ENCODE measurements around the gene AKNAD1.

AKNAD1 gene

DNA sequence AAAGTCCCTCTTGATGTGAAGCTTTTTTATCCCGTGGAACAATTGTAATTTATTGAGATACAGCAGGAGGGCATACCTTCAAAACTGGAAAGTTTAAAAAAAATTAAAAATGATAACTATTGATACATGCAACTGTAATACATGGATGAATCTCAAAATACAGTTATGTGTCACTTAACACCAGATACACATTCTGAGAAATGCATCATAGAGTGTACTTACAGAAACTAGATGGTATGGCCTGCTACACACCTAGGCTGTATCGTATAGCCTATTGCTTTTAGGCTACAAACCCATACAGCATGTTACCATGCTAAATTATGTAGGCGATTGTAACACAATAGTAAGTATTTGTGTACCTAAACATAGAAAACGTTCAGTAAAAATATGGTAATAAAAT, 7.1 kb upstream of the AKNAD1 start:
- DNase-seq = no peak

DNA sequence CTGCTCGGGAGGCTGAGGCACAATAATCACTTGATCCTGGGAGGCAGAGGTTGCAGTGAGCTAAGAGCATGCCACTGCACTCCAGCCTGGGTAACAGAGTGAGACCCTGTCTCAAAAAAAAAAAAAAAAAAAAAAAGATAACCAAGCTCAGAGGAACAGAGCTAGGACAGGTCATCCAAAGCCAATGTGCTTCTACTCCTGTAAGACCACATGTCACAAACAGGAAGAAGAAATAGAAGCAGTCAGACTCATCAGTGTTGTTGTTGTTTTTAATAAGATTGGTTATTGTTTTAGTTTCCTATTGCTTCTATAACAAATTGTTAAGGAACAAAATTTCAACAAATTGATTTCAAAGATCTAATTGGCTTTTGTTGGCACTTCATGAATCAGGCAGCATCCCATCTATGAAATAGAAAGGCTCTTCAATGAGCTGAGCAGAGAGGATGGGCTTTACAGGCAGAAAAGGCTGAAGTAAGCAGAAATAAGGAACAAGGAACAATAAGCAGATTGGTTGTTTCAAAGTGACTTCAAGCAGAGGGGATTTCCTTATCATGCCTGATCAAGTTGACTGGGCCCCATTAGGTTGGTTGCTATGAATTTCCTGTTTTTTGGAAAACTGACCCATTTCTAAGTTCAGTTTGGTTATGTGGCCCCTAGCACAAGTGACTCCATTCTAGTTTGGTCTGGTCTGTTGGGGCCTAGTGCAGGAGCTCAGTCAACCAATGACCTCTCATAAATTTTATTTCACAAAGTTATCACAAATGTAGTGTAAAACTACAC, 6.0 kb upstream of the AKNAD1 start:
- DNase-seq = no peak

DNA sequence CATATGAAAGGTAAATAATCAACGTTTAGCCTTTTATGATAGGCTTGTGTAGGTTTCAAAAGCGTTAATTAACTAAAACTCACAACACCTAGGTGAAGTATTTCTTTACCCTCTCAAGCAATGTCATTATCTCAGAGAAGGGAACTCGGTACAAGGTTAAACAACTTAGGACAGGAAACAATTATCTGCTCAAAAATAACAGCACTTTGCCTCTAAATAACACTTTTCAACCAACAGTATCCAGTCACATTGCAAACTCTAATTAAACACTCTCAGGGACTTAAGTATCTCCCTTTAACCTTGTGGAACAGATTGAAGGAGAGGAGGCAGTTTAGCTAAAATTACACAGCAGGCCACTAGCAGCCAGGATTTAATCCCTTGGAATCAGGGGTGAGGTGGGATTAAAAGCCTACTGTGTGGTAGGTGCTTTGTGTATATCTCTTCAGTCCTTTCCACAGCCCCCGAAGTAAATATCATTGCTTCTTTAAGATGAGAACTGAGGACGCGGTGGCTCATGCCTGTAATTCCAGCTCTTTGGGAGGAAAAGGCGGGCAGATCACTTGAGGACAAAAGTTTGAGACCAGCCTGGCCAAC, 5.2 kb upstream of the AKNAD1 start:
- DNase-seq = no peak

DNA sequence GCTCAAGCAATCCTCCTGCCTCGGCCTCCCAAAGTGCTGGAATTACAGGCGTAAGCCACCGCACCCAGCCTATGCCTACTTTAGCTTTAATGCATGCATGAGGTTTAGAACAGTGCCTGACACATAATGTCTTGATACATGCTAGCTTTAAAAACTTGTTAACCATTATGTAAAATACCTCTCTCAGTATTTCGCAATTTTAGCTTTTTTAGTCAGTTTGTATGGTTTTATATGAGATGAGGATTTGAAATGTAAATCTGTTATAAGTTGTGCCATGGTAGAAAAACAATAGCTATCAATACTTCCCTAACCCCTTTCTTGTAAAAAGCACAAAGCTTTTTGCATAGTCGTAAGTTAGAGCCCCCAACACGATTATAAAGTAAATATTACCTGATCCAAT, 4.7 kb upstream of the AKNAD1 start:
- DNase-seq = no peak

DNA sequence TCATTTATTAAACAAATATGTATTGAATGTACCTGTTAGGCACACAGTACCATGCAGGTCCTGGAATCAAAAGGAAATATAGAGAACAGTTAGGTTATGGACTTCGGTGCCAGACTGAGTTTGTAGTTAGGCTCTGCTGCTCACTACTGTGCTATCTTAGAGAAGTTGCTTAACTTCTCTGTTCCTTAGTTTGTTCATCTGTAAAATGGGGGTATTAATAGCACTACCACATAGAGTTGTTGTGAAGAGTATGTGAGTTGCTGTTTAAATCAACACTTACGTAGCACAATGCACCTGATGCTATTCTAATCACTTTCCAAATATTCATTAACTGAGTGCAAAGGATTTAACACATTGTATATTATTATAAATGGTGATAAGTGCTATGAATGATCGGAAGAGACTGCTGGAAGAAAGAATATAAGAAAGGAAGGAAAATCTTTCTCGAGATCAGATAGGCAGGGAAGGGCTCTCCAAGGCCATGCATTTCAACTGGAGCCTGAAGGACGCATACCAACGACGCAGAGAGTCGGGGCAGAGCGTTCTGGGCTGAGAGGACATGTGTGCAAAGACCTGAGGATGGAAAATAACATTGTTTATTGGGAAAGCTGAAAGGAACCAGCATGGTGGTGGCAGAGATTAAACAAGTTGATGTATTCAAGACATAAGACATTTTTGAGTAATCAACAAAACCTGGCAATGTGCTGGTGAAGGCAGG, 3.5 kb upstream of the AKNAD1 start:
- DNase-seq = no peak

DNA sequence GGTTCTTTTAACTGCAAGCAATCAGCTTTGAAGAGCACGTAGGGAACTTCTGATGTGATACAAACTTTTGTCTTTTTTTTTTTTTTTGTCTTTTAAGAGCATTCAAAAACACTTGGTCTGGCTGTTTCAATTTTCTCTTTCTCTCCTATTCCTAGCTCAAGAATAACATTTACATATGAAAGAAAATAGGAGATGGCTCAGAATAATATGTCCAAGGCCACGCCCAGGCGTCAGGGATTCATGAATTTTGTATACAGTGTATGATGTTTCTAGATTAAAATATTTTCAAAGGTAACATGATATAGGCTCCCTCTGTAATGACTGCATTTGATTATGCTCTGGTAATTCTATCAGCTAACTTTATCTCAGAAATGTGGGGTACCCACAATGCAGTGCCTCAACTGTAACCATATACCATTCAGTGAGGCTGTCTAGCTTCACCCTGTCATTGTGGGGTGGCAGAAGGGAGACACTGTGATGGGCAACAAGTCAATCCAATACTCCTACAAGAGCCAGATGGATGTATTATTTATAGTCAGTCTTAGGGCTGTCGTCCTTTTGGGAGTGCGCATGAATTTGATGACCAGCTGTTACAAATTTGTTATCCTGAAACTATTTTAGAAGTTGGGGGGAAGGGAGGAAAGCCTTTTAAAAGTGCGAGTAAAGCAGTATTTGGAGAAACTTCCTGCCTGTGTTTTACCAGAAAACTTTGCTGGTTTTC, 1.5 kb upstream of the AKNAD1 start:
- no peak for DNase-seq

DNA sequence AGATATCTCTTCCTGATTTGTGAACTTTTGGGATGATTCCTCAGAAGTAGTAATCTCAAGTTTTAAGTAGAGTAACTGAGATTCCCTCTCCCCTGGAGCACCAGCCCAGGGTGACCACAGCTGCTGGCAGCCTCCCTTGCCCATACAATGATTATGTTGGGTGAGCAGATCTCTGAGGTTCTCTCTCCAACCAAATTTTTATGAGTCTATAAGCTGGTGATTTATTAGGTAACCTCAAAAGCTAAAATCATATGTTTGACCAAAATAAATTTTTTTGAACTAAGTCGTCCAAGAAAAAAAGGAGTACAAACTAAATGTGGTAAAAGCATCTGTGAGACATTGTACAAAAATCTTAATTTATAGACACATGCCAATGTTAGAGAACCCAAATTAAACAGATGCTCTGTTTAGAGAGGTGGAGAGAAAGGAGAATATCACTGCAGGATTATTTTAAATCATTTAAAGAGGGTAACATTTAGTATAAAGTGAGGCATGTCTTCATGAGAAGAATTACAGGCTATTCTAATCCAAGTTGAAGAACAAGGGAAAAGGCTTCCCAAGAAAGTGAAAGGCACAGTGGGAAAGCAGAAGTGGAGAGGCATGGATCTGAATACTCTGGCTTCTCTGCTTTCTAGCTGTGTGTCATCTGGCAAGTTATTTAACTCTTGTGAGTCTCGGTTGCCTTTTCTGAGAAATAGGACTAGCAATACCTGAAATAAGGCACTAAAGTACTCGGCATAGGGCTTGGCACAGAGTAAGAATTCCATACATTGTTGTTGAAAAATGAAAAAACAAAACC, 2.5 kb downstream of the AKNAD1 start:
- no peak for DNase-seq

DNA sequence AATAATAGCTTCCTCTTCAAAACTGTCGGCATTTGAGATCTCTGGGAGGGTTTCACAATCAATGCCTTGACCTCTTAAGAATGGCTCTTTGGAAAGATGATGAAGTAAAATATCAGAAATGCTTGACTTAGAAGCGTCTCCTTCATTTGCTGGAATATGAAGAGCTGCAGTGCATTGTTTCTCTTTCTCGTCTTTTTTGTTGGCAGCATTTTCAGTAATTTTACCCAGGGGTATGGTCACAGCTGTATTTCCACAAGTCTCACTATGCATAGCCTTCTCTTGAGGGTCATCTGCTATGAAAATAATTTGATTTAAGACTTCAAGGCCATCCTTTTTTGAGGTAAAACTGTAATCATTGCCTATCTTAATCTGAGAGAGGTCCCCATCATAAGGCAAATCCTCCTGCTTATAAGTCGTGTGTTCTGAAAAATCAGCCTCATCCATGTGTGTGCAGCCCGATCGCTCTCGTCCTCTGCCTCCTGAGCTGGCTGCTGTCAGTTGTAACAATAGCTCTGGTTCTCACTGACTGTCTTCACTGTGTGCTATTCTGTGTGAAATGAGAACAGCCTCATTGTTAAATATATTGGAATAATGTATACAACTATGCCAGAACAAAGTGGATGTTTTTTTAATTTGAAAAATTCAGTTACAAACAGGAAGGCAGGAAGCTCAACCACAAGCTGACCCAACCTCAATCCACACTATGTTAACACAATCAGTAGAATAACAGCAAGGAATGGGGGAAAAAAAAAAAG, 4.5 kb downstream of the AKNAD1 start:
- DNase-seq = no peak

DNA sequence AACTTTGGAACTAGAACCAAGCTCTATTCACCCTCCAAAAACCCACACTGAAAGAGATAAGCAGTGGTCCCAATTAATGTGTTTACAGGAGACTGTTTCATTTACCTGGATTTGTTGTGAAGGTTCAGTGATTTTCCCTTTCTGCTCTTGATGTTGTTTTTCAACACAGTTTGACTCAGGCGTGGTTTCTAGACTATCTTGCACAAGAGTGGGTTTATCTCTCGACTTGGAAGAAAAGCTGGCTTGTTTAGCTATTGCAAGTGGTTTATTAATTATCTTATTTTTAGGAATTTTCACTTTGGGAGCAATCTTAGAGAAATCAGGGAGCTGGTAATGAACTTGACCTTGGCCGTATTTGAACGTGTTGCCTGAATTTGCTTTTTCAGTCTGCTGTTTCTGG, 5.3 kb downstream of the AKNAD1 start:
- no peak for DNase-seq

DNA sequence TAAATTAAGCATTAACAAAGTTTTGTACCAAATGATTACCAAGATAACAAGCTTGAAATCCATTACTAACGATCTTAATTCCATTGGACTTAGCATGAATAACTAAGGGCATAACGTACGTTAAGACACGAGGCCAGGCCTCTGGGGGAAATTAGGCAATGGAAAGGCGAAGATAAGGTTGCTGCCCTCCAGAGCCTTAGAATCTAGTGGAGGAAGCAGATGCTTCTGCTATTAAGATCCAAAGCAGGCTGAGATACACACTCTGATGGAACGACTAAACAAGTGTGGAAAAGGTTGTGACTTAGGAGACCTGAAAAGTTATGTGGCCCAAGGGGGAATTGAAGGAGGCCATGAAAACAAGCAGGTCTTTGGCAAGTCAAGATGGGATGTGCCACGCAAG, 6.0 kb downstream of the AKNAD1 start:
- DNase-seq = no peak

DNA sequence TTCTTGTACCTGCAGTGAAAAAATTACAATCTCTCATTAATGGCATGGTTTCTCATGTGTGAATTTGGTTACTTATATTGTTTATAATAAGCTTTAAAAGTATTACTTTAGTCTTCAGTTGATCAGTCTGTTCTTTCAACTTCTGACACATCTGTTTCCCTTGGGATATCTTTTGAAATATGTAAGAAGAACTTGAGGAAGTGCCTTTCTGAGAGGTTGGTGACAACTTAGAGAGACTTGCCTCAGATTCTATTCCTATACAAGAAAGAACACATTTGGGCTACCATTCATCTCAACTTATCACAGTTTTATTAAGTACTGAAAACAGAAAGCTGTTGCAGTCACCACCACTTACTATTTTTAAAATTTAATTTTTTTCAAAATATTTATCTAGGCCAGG, 8.1 kb downstream of the AKNAD1 start:
- DNase-seq = no peak

DNA sequence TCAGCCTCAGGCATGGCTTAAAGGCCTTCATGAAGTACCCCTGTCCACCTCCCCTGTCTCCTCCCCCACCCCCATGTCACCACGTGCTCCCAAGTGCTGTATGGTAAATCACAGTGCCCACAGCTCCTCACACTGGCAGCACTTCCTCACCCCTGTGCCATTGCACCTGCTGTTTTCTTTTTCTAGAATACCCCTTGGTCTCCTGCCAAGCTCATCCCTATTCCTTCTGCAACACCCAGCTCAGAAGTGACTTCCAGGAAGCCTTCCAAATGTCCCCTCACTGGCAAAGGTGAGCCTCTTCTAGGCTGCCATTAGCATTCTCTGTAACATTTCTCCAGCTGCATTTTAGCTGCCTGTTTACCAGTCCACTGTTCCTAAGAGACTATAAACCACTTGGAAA, 9.4 kb downstream of the AKNAD1 start:
- DNase-seq = no peak

DNA sequence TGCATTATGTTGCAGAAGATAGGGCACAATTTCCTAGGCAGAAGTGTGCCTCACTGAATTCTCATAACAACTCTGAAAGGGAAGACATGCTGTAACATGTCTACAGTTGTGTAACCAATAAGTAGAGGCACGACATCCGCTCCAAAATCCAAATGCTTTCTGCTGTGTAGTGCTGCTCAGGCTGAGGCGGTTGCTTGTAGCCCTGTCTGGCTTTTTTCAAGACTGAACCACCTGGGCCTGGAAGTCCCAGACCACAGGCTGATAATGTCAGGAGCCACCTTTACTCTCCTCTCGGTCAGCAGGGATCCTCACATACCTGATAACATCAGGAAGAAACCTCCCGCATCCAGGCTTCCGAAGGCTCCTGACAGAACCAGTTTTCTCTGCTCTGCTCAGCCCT, 10.9 kb downstream of the AKNAD1 start:
- DNase-seq = no peak

DNA sequence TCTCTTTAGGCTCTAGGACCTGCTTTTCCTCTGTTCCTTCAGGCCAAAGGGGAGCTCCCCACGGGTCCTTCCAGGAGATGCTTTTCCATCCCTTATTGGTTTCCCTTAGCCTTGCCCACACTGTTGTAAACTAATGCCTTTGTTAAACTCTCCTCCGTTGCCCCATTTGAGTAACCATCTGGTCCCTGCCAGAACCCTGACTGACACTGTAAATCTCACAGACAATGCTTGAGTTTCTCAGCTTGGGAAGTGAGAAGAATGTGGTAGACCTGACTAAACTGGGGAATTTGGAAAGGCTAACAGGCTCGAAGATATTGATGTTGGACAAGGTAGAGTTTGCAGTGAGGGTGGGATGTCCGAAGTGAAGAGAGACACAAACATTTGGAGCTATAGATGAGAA, 11.4 kb downstream of the AKNAD1 start:
- DNase-seq = no peak

DNA sequence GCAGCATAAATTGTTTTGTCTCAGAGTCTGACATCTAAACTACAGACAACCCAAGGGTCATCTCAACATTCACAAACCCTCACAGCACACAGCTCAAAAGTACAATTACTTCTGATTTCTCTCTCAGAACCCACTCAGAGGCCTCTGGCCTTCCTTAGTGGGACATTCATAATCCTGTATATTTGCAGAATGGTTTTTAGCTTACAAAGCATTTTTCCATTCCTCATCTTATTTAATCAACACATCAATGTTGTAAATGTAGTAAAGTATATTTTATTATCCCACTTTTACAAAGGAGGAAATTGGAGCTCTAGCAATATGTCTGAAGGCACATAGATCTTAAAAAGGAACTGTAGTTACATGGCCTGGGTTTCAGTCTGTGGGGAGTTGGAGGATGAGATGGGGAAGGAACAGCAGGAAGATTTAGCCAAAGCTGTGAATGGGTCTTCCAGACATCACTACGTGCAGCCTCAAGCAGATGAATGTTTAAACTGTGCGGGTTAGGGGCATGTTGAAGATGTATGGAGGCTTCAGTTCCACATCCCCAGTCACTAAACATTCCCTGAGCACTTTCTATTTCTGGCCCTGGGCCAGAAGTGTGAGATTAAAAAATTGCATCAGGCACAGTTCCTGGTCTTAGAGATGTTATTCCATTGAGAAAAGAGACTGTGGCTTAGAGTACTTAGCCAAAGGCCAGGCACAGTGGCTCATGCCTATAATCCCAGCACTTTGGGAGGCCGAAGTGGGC, 13.3 kb downstream of the AKNAD1 start:
- no peak for DNase-seq

DNA sequence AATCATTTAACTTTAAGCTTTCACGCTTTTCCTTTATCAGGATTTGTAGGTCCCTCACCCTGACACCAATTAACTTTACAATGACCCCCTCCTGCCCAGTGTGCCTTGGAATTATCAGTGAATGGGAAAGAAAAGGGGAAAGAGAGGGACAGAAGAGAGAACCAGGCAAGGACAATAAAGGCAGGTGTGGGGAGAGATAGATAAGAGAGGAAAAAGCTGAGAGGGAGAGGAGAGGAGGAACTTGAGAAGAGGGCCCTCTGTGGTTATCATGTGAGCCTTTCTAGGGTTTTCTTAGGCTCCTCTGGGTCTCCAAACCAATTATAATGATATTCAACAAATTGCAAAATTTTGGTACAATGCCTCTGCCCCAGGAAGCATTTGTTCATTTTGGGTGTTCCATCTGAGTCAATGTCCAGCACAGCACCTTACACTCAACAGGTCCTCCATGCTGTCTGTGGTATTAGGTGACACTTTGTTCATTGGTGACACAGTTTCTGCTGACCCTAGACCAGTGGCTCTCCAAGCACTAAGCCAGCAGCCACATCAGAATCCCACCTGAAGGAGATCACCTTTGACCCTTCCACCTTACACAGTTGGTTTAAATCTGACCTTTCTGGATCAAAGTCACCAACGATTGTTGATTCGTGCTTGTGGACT, 14.2 kb downstream of the AKNAD1 start:
- DNase-seq = no peak

DNA sequence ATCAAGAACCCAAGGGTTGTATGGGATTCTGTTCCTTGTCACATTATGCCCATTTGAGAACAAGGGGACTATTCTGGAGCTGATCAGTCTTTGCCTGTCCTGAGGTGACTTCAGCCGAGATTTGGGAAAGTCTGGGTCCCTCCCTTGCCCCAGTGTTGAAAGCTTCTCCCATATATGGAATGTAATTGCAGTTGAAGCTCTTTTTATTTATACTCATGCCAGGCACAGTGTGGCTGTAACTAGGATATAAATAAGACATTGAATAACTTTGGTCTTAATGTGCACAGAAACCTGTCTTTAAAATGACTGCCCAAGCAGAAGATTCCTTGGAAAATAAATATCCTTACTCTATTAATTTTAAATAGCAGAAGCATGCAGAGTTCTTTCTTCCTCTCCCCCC, 15.2 kb downstream of the AKNAD1 start:
- DNase-seq = no peak

DNA sequence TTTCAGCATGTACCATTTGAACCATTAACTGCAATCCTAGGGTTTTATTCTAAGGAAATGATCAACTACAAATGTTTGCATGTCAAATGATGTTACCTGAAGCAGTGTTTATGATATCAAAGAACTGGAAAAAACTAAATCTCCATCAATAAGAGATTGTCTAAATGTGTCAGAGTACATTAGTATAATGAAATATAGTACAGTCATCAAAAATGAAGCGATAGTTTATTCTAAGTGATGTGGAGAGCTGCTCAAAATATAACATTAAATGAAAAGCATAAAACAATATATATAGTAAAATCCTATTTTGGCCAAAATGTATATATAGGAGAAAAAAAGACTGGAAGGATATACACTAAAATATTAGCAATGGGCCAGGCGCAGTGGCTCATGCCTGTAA, 24.0 kb downstream of the AKNAD1 start:
- DNase-seq = no peak

DNA sequence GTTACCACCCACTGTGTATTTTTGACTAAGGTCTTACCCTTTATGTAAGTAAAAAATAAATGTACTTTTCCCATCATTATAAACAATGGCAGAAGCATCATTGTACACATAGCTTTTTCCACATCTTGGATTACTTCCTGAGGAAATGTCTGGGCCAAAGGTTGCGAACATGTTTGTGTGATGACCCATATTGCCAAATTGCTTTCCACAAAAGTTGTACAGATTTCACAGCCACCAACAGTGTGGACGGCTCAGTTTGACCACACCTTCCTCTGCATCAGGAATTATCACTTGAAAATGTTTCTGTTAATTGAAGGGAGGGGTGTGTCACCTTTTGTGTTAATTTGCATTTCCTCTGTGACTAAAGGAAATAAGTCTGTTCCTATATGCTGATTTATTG, 25.7 kb downstream of the AKNAD1 start:
- DNase-seq = no peak

DNA sequence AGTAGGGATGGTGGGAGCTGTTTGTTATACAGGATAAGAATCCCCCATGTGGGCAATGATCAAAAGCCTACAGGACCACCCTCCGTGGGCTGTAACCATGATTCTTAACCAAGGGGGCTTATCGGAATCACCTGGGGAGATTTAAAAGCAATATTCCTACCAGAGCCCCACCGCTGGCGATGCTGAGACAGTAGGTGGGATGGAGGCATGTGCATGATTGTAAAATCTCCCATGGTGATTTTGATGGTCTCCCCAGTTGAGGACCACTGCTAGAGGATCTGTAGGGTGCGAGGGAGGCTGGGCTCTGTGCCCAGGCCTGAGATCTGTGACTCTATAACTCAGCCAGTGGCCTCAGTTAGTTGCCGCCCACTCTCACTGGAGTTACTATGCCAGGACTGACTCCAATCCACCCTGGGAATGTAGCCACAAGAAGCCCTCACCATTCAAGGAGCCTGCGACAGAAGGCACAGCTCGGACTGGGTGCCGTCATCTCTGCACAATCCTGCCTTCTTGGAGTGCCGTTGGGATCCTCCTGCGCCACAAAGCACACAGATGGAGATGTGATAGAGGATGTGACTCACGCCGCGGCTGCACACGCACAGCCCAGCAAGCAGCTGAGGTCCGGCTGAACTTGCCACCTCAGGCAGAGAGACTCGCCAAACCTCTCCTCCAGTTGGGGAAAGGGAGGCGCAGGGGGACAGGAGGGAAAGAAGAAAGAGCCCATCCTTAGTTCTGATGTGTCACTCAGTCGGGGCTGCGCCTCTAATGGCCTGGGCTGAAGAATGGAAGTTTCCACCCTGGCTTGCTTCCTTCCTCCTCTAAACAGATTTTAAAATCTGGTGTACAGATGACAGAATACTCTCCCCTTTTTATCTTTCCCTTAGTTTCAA, 26.5 kb downstream of the AKNAD1 start:
- DNase-seq = no peak
